Muscle layer of duodenum (tissue), 2 donors: ENCODE measurements around the gene MAD1L1.
"Not testable (repeated sequence)": the region's sequence is repeated elsewhere in the genome, so short reads cannot be mapped to it uniquely, and the experiment has no call there.

Experiments
- H3K27ac ChIP-seq: one replicate; pipeline ENCODE4 v1.7.0; 2013; ENCODE audit warnings: mild to moderate bottlenecking, low read length
- H3K27me3 ChIP-seq: one replicate; pipeline ENCODE4 v1.7.0; 2013; ENCODE audit warnings: low read depth, mild to moderate bottlenecking, control low read depth, low read length
- H3K36me3 ChIP-seq, 2 donors: one replicate each; pipeline ENCODE4 v1.7.0; 2013; ENCODE audit warnings: low read length in 2 of 2, control low read depth in 1 of 2, mild to moderate bottlenecking in 1 of 2; ENCODE audit not compliant: insufficient read depth in 2 of 2, control insufficient read depth in 1 of 2
- H3K4me1 ChIP-seq, 2 donors: one replicate each; pipeline ENCODE4 v1.7.0; 2013; ENCODE audit warnings: low read length in 2 of 2, mild to moderate bottlenecking in 2 of 2, control low read depth in 1 of 2, moderate library complexity in 1 of 2; ENCODE audit not compliant: insufficient read depth in 2 of 2, control insufficient read depth in 1 of 2
- H3K4me3 ChIP-seq, 2 donors: one replicate each; pipeline ENCODE4 v1.7.0; 2013; ENCODE audit warnings: low read length in 2 of 2, low read depth in 1 of 2, mild to moderate bottlenecking in 1 of 2
- H3K9me3 ChIP-seq, 2 donors: one replicate each; pipeline ENCODE4 v1.7.0; 2013; ENCODE audit warnings: low read length in 2 of 2, control low read depth in 1 of 2, mild to moderate bottlenecking in 1 of 2; ENCODE audit not compliant: control insufficient read depth in 1 of 2
- donor health status: healthy.

MAD1L1 gene

GRCh38 chr7:2070151-2070763 lies 162.5 kb downstream of the MAD1L1 start:
- Histone ChIP-seq H3K9me3 (no peaks in the 10 kb centered on the region), H3K4me3 (no peak overlapping the region), H3K27ac (no peak overlapping the region), H3K36me3 (peaks cover 3 to 9% of the 10 kb centered on the region in 2 donors), H3K27me3 (no peaks in the 10 kb centered on the region), H3K4me1 (no peaks in the 10 kb centered on the region)

- Histone ChIP-seq H3K9me3 (no peaks in the 10 kb centered on the region), H3K27ac (no peak overlapping the region), H3K4me1 (no peaks in the 10 kb centered on the region), H3K4me3 (no peak overlapping the region), H3K36me3 (peaks cover 3 to 12% of the 10 kb centered on the region in 2 donors), H3K27me3 (no peaks in the 10 kb centered on the region)
These were observed 163.3 kb downstream of the MAD1L1 start for GRCh38 chr7:2069472-2069860.

DNA sequence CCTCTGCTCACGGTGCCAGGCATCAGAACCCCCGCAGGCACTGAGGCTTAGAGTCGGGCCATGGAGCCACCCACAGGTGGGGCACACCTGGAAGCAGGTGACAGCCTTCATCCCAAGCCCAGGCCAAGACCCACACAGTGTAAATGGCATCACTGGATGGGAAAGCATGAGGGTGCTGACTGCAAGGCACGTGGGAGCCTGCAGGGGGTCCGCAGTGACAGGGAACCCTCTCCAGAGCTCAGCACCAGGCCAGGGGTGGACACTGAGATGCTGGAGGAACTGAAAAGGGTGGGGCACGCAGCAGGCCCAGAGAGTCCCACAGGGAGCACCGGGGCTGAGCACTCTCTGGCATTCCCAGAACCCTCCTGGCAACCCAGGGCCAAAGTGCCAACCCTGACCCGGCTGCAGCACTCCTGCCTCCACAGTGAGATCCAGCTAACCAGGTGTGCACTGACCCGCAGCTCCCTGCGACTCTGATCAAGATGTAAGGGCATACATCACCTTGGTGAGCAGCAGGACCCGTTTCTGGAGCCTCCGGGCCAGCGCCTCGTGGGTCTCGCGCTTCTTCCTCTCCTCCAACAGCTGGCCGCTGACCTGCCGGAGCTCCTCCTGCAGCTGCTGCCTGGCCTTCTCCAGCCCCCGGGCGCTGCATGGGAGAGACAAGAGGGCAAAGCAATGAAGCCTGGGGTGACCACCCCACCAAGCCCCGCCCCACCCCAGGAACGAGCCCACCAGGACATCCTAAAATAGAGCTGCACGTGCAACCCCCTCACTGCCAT lies 163.9 kb downstream of the MAD1L1 start:
- Histone ChIP-seq H3K27me3 (no peaks in the 10 kb centered on the region), H3K27ac (no peak overlapping the region), H3K4me3 (no peak overlapping the region), H3K9me3 (no peaks in the 10 kb centered on the region), H3K36me3 (peaks cover 3 to 12% of the 10 kb centered on the region in 2 donors), H3K4me1 (no peaks in the 10 kb centered on the region)

DNA sequence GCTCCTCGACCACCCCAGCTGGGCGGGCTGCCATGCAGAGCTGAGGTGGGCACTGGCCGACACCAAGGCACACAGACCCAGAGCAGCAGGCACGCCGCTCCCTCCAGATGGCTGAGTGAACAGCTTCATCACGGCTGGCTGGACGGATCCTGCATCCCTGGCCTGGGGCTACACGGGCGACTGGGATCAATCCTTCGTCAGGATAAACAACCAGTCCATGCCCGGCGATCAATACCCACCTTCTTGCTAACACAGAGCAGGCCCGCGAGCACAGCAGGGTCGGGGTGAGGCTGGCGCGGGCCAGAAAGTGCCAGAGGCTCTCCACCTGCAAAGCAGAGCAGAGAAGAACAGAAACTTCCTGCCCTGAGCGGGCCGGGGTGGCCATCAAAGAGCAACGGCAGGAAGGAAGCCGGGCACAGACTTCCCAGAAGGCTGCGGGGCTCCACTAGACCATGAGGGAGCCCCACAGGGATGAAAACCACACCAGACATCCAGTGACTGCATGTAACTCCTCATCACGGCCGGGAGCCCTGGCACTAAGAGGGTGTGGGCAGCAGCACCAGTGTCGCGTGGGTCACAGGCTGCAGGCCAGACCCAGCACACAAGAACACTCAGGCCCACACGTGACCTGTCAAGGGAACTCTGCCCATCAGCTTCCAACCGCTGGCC lies 166.4 kb downstream of the MAD1L1 start:
- no peak overlapping the region for H3K4me3 ChIP-seq
- peaks cover 3 to 12% of the 10 kb centered on the region in 2 donors for H3K36me3 ChIP-seq
- H3K27me3 ChIP-seq, result no peaks in the 10 kb centered on the region
- no peak overlapping the region for H3K27ac ChIP-seq
- no peaks in the 10 kb centered on the region for H3K9me3 ChIP-seq
- H3K4me1 ChIP-seq, result no peaks in the 10 kb centered on the region

- H3K4me1 ChIP-seq, result no peaks in the 10 kb centered on the region
- H3K4me3 ChIP-seq, result no peak overlapping the region
- no peaks in the 10 kb centered on the region for H3K9me3 ChIP-seq
- H3K27me3 ChIP-seq, result no peaks in the 10 kb centered on the region
- no peak overlapping the region for H3K27ac ChIP-seq
- peaks cover 3 to 12% of the 10 kb centered on the region in 2 donors for H3K36me3 ChIP-seq
These were observed 167.2 kb downstream of the MAD1L1 start for GRCh38 chr7:2065528-2065927.

- H3K9me3 ChIP-seq, result peaks cover 0 to 5% of the 10 kb centered on the region in 2 donors
- no peak overlapping the region for H3K4me3 ChIP-seq
- H3K4me1 ChIP-seq, result no peaks in the 10 kb centered on the region
- H3K27ac ChIP-seq, result no peak overlapping the region
- peaks cover 3 to 12% of the 10 kb centered on the region in 2 donors for H3K36me3 ChIP-seq
- no peaks in the 10 kb centered on the region for H3K27me3 ChIP-seq
These were observed 169.0 kb downstream of the MAD1L1 start for GRCh38 chr7:2063563-2064260.

DNA sequence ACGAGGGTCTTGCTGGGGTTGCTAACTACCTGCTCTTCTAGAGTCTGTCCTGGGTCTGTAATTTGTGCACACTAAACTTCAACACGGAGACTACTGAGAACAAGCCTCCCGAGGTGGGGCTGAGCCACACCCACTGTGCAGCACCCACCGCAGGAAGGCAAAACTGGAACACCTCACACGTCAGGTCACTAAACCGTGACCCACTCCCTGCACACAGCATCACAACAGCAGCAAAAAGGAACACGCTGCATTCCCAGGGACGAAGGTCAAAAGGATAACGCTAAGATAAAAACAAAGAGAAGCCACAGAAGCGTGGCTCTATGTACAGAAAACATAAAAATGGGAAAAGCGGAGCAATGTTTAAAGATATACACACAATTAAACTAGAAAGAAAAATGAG lies 170.1 kb downstream of the MAD1L1 start:
- Histone ChIP-seq H3K9me3 (peaks cover 0 to 5% of the 10 kb centered on the region in 2 donors), H3K4me1 (no peaks in the 10 kb centered on the region), H3K27me3 (no peaks in the 10 kb centered on the region), H3K4me3 (no peak overlapping the region), H3K36me3 (peaks cover 0 to 3% of the 10 kb centered on the region in 2 donors), H3K27ac (no peak overlapping the region)

DNA sequence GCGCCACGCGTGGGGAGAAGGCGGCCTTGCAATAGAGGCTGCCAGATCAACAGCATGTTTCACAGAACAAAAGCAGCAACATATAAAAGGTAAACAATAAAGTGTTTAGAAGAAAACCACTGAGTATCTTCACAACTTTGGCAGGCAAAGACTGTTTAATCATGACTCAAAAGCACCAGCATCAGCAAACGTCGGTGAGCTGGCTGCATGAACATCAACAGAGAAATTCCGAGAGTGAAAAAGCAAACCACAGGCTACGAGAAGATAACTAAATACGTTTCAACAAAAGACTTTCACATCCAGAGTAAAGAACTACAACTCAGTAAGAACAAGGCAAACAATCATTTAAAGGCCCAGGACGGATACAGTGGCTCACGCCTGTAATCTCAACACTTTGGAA lies 172.0 kb downstream of the MAD1L1 start:
- no peaks in the 10 kb centered on the region for H3K27me3 ChIP-seq
- no peak overlapping the region for H3K27ac ChIP-seq
- no peaks in the 10 kb centered on the region for H3K4me1 ChIP-seq
- peaks cover 0 to 5% of the 10 kb centered on the region in 2 donors for H3K9me3 ChIP-seq
- H3K36me3 ChIP-seq, result peaks cover 0 to 3% of the 10 kb centered on the region in 2 donors
- no peak overlapping the region for H3K4me3 ChIP-seq

- Histone ChIP-seq H3K4me1 (no peaks in the 10 kb centered on the region), H3K27me3 (no peaks in the 10 kb centered on the region), H3K36me3 (peaks cover 0 to 3% of the 10 kb centered on the region in 2 donors), H3K4me3 (no peak overlapping the region), H3K9me3 (peaks cover 0 to 5% of the 10 kb centered on the region in 2 donors), H3K27ac (no peak overlapping the region)
These were observed 172.6 kb downstream of the MAD1L1 start for GRCh38 chr7:2059964-2060700.

DNA sequence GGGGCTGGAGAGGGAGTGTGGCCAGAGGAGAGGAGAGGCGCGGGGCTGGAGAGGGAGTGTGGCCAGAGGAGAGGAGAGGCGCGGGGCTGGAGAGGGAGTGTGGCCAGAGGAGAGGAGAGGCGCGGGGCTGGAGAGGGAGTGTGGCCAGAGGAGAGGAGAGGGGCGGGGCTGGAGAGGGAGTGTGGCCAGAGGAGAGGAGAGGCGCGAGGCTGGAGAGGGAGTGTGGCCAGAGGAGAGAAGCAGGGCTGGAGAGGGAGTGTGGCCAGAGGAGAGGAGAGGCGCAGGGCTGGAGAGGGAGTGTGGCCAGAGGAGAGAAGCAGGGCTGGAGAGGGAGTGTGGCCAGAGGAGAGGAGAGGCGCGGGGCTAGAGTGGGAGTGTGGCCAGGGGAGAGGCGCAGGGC lies 174.5 kb downstream of the MAD1L1 start:
- H3K9me3 ChIP-seq, H3K27ac ChIP-seq, H3K36me3 ChIP-seq, H3K4me3 ChIP-seq, H3K4me1 ChIP-seq, H3K27me3 ChIP-seq: not testable (repeated sequence)
